A673 (cell line): ENCODE data around the gene CA7. TPM values are rescaled to one million over a fixed set of nuclear protein-coding genes. Genes with fewer than 3 reads are reported as not detected.

ENCODE experiments used
- BruUV-seq: library from RNA; stranded (reverse); fragments of 400-500 nt; replicated peaks from 2 replicates; lab custom pipeline; 2021; lab: Mats Ljungman, UMichigan
- CTCF ChIA-PET: fragments of 300-600 bp; sonication (Branson Sonifier 250); formaldehyde crosslinking; loops from one replicate; lab custom pipeline; 2022; ENCODE audit warnings: antibody characterized with exemption; lab: Charles Lee
- POLR2A ChIA-PET: fragments of 300-600 bp; sonication (Branson Sonifier 250); formaldehyde crosslinking; loops from one replicate; lab custom pipeline; 2022; ENCODE audit warnings: antibody characterized with exemption; ENCODE audit not compliant: low non-redundant PET; lab: Charles Lee
- DNase-seq: peaks from one replicate; pipeline ENCODE4 v3.0.0-alpha.2; 2015; ENCODE audit warnings: low spot score
- H3K27ac ChIP-seq: fragments of 200-600 bp; sonication (generic); 2 replicates; pipeline ENCODE4 v1.5.1; 2016; ENCODE audit warnings: mixed run types, low read depth, mild to moderate bottlenecking, mixed read lengths, antibody characterized with exemption, low read length; ENCODE audit not compliant: poor library complexity, severe bottlenecking
- H3K27me3 ChIP-seq: fragments of 200-600 bp; sonication (generic); replicated peaks from 2 replicates; pipeline ENCODE4 v1.6.1; 2017; ENCODE audit warnings: mixed run types, low read depth, mild to moderate bottlenecking, mixed read lengths, antibody characterized with exemption, low read length; ENCODE audit not compliant: insufficient read depth, poor library complexity
- H3K36me3 ChIP-seq: fragments of 200-600 bp; sonication (generic); 2 replicates; pipeline ENCODE4 v1.6.1; 2016; ENCODE audit warnings: mixed run types, mild to moderate bottlenecking, mixed read lengths, antibody characterized with exemption, low read length; ENCODE audit not compliant: insufficient read depth, poor library complexity, severe bottlenecking
- H3K4me1 ChIP-seq: fragments of 200-600 bp; sonication (generic); 2 replicates; pipeline ENCODE4 v1.6.1; 2017; ENCODE audit warnings: mixed run types, mild to moderate bottlenecking, mixed read lengths, antibody characterized with exemption, low read length; ENCODE audit not compliant: insufficient read depth, poor library complexity, severe bottlenecking
- H3K4me3 ChIP-seq: fragments of 200-600 bp; sonication (generic); 2 replicates; pipeline ENCODE4 v1.5.1; 2016; ENCODE audit warnings: low read depth, mixed run types, mild to moderate bottlenecking, mixed read lengths, low read length; ENCODE audit not compliant: poor library complexity, severe bottlenecking
- H3K9me3 ChIP-seq: fragments of 200-600 bp; sonication (generic); 2 replicates; pipeline ENCODE4 v1.6.1; 2016; ENCODE audit warnings: mixed run types, low read depth, mild to moderate bottlenecking, mixed read lengths, antibody characterized with exemption, low read length; ENCODE audit not compliant: poor library complexity, severe bottlenecking
- EZH2 ChIP-seq: fragments of 200-600 bp; sonication (generic); IDR thresholded peaks from 2 replicates; pipeline ENCODE4 v1.6.1; 2017; ENCODE audit warnings: borderline replicate concordance, low read depth, mild to moderate bottlenecking, mixed read lengths, antibody characterized with exemption, low read length; ENCODE audit not compliant: poor library complexity, severe bottlenecking
- intact Hi-C: fragments of 100-400 bp; cut with micrococcal nuclease; formaldehyde crosslinking; loops from one replicate; pipeline ENCODE4 v1.10.0; 2022; ENCODE audit not compliant: unreplicated experiment
- total RNA-seq: library from RNA; stranded (reverse); gene quantifications from 2 replicates; pipeline ENCODE4 v1.2.3, GENCODE V29; 2021
- TF ChIP-seq, protein P1 (sequence below): fragments of 300-800, 200-600 bp; sonication (generic); conservative IDR thresholded peaks from 2 replicates; pipeline ENCODE4 v1.5.1; 2017; ENCODE audit warnings: low read depth, mild to moderate bottlenecking, antibody characterized with exemption, low read length, moderate library complexity, mixed read lengths

The CA7 gene
- total RNA-seq, 1 experiment from 2014 or later = not detected

DNA sequence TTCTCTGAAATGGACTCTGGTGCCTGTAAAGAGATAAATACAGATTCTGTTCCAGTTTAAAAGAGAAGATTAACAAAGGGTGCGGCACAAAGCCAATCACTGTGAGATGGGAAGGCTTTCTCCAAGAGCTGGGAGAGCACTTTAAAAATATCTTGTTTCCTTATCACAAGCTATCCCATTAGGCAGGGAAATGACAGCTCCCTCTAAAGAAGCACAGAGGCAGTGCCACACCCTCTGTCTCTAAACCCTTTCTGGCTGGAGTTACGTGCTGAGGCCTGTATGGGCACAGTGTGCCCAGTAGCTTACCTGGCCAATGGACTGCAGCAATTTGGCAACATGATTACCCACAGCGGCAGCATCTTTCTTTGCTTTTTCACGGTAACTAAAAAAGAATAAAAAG, 33.8 kb upstream of the CA7 start:
- H3K4me1 ChIP-seq = no peaks in the 10 kb centered on the region
- no TSS peak for BruUV-seq
- no peaks in the 10 kb centered on the region for H3K9me3 ChIP-seq
- H3K27ac ChIP-seq = no peak overlapping the region
- peaks cover 72% of the 10 kb centered on the region for H3K36me3 ChIP-seq
- DNase-seq = no peak
- ChIA-PET CTCF (no interaction called here), POLR2A (no interaction called here)
- intact Hi-C loops = no loop called here
- H3K4me3 ChIP-seq = no peak overlapping the region
- TF ChIP-seq, protein P1, sequence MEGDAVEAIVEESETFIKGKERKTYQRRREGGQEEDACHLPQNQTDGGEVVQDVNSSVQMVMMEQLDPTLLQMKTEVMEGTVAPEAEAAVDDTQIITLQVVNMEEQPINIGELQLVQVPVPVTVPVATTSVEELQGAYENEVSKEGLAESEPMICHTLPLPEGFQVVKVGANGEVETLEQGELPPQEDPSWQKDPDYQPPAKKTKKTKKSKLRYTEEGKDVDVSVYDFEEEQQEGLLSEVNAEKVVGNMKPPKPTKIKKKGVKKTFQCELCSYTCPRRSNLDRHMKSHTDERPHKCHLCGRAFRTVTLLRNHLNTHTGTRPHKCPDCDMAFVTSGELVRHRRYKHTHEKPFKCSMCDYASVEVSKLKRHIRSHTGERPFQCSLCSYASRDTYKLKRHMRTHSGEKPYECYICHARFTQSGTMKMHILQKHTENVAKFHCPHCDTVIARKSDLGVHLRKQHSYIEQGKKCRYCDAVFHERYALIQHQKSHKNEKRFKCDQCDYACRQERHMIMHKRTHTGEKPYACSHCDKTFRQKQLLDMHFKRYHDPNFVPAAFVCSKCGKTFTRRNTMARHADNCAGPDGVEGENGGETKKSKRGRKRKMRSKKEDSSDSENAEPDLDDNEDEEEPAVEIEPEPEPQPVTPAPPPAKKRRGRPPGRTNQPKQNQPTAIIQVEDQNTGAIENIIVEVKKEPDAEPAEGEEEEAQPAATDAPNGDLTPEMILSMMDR = no peak
- no peak for TF ChIP-seq EZH2
- no peaks in the 10 kb centered on the region for H3K27me3 ChIP-seq

DNA sequence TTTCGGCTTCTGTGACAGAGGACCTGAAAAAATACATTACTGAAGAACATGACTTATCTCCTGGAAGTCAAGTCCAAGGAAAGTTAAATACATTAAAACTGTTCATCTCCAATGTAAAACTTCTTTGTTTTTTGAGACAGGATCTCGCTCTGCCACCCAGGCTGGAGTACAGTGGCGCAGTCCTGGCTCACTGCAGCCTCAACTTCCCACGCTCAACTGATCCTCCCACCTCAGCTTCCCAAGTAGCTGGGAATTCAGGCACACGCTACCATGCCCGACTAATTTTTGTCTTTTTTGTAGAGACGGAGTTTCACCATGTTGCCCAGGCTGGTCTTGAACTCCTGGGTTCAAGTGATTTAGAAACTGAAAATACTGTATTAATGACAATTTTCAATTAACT, 33.2 kb upstream of the CA7 start:
- H3K4me1 ChIP-seq = no peaks in the 10 kb centered on the region
- BruUV-seq = no TSS peak
- H3K36me3 ChIP-seq = peaks cover 71% of the 10 kb centered on the region
- POLR2A ChIA-PET = no interaction called here
- CTCF ChIA-PET = no interaction called here
- no peaks in the 10 kb centered on the region for H3K9me3 ChIP-seq
- no peaks in the 10 kb centered on the region for H3K27me3 ChIP-seq
- H3K4me3 ChIP-seq = no peak overlapping the region
- H3K27ac ChIP-seq = no peak overlapping the region
- TF ChIP-seq, protein P1 = no peak
- no peak for TF ChIP-seq EZH2
- DNase-seq = no peak
- intact Hi-C loops = no loop called here

DNA sequence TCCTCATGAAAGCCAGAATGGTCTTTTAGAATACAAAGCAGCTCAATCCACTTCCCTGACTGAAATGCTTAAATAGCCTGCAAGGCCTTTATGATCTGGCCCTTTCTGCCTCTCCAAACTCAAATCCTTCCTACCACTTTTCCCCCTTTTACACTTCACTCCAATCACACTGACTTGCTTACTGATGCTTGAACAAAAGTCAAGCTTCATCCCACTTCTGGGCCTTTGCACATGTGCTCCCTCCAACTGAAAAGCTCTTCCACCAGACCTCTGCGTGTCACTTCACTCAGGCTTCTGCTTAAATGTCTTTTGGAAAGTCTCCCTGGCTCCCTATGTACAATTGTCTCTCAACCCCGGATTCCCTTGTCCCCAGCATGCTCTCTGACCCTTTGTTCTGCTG, 29.5 kb upstream of the CA7 start:
- peaks cover 79% of the 10 kb centered on the region for H3K36me3 ChIP-seq
- H3K4me1 ChIP-seq = no peaks in the 10 kb centered on the region
- no peaks in the 10 kb centered on the region for H3K27me3 ChIP-seq
- DNase-seq = no peak
- H3K9me3 ChIP-seq = no peaks in the 10 kb centered on the region
- ChIA-PET POLR2A (no interaction called here), CTCF (no interaction called here)
- H3K4me3 ChIP-seq = no peak overlapping the region
- BruUV-seq = no TSS peak
- TF ChIP-seq EZH2 = no peak
- TF ChIP-seq, protein P1 = no peak
- intact Hi-C loops = no loop called here
- H3K27ac ChIP-seq = no peak overlapping the region
